SKM-1 treated with dmso at 0.1 percent for 144 hours (cell line): ENCODE data around the gene POTEB2.
"Not testable (repeated sequence)": the region's sequence is repeated elsewhere in the genome, so short reads cannot be mapped to it uniquely, and the experiment has no call there.

ENCODE experiments used
- DNase-seq: peaks from one replicate; lab custom pipeline; 2025; ENCODE audit not compliant: unreplicated experiment; lab: John Stamatoyannopoulos, UW

The POTEB2 gene

DNA sequence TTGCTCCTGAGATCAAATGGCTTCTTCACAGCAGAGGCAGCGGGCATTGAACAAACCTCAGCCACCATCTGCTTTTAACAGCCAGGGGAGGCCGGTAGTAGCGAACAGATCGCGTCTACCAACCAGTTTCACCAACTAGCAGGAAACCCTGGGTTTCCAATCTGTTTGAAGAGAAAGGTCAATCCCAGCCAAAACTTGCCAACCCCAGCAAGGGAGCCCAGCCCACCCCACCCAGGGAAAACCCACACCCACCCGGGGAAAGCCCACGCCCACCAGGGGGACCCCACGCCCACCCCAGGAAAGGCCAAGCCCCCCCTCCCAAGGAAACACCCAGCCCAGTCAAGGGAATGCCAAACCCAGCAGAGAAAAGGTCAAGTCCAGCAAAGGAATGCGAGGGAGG lies at the start of gene POTEB2:
POTEB2 (minus strand) TSS at position 101 of the 400 bp plus-strand sequence; CDS start at position 68, 33 bp downstream.
- DNase-seq, result not testable (repeated sequence)

DNA sequence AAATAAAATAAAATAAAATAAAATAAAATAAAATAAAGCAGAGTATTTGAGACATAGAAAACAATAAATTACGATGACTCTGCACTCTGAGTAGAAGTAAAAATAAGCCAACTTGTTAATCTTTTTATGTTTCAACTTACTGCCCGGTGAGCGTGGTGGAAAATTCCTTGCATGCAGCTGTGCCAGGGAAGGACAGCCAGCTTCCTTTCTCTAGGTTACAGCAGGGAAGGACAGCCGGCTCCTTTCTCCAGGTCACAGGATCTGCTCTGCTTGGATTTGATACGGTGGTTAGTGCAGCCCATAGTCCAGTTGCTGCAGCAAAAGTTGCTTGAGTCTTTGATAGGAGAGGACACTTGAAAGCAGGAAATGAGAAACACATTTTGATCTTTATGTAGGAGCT lies 13.8 kb upstream of the POTEB2 start:
- not testable (repeated sequence) for DNase-seq

DNA sequence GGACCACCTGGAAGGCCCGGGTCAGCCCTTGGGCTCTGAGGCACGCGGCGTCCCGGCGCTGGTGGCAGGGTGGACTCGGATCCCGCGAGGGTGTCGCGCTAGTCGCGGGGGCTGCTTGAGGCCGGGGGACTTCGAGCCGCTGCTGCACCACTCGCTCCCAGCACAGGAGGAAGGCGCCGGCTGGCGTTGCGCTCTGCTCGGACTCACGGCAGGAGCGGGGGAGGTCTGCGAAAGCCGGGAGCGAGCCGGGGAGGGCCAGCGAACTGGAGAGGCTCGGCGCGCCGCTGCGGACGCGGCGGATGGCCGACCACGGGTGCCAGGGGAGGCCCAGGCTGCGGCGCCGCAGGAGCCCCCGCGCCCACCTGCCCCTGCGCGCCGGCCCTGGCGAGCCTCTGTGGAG lies 12.3 kb upstream of the POTEB2 start:
- not testable (repeated sequence) for DNase-seq

GRCh38 chr15:20877819-20878218 lies 11.7 kb upstream of the POTEB2 start:
- not testable (repeated sequence) for DNase-seq
